Measurements from ENCODE around the gene BCAS1.

Gene BCAS1

DNA sequence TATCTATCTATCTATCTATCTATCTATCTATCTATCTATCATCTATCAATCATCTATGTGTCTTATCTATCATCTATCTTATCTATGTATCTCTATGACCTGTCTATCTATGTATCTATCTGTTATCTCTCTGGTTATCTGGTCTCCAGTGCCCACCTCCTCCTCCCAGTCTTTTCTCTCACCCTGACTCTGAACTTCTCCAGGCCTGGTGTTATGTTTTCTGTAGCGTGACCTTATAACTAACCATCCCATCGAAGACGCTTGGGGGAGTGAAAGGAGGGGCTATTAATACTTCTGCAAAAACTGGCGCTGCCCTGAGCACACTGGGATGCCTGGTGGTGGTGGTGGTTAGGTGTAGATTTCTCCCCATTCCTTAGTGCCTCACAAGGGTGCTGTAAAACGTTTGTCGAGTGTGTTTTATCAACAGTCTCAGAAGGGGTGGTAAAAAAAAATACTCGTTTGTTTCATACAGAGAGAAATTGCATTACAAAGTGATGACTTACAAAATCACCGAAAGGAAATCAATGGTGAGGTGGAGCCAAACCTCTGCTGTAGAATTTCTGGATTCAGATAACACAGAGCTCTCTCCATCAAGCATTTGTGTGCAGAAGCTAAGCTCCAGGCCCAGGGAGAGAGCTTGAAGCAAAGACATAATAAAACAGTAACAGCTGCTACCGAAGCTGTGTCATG lies 156.2 kb downstream of the BCAS1 start:
- peak overlapping the region; percentile 93 for H3K4me3 Mint-ChIP-seq
- H3K27me3 Mint-ChIP-seq = no peaks in the 10 kb centered on the region
- H3K27ac Mint-ChIP-seq = peak overlapping the region; percentile 83
- no peaks in the 10 kb centered on the region for H3K9me3 Mint-ChIP-seq
- H3K4me1 Mint-ChIP-seq = peaks cover 50% of the 10 kb centered on the region
- H3K36me3 Mint-ChIP-seq = no peaks in the 10 kb centered on the region

DNA sequence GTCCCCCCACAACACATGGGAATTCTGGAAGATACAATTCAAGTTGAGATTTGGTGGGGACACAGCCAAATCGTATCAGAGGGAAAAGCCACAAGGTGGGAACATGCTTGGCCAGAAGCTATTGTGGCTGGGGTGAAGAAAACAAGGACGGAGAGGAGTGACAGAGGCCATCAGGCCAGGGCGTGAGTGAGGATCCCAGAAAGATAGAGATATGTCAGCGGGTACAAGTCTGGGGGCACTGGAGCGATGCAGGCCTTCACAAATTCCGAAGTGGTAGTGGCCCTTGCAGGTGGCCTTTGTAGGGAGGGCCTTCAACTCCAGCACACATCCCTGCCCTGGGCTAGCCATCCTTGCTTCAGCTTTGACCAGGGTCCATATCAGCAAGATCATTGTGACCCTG lies 159.1 kb downstream of the BCAS1 start:
- peak overlapping the region; percentile 77 for H3K27ac Mint-ChIP-seq
- no peaks in the 10 kb centered on the region for H3K27me3 Mint-ChIP-seq
- no peaks in the 10 kb centered on the region for H3K9me3 Mint-ChIP-seq
- peaks cover 41% of the 10 kb centered on the region for H3K4me1 Mint-ChIP-seq
- H3K4me3 Mint-ChIP-seq = no peak overlapping the region
- H3K36me3 Mint-ChIP-seq = no peaks in the 10 kb centered on the region

DNA sequence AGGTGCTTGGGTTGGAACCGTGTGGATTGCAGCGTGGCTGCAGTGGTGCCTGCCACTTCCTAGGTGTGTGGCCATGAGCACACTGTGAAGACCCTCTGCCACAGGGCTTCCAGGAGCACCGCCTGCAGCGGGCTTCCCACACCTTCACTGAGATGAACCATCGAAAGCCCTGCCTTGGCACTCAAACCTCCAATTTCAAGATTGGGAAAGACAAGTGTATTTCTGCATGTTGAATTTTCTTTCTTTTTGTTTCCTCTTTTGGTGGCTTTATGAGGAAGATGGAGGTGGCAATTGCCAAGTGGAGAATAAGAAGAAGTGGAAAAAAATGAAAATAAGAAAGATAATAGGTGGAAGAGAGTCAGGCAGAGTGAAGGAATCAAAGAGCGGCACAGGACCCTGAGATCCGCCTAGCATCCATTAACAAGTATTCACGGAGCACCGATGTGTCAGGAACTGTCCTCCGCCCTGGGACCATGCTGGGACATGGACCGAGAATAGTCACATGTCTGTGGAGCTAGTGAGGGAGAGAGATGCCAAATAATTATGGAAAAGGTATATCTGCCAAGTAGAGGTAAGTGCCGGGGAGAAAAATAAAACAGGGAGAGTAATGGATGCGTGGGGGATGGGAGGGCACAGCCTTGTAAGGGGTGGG lies 159.9 kb downstream of the BCAS1 start:
- Mint-ChIP-seq H3K4me1 (peaks cover 41% of the 10 kb centered on the region), H3K36me3 (no peaks in the 10 kb centered on the region), H3K9me3 (no peaks in the 10 kb centered on the region), H3K27me3 (no peaks in the 10 kb centered on the region), H3K4me3 (no peak overlapping the region), H3K27ac (peak overlapping the region; percentile 21)

DNA sequence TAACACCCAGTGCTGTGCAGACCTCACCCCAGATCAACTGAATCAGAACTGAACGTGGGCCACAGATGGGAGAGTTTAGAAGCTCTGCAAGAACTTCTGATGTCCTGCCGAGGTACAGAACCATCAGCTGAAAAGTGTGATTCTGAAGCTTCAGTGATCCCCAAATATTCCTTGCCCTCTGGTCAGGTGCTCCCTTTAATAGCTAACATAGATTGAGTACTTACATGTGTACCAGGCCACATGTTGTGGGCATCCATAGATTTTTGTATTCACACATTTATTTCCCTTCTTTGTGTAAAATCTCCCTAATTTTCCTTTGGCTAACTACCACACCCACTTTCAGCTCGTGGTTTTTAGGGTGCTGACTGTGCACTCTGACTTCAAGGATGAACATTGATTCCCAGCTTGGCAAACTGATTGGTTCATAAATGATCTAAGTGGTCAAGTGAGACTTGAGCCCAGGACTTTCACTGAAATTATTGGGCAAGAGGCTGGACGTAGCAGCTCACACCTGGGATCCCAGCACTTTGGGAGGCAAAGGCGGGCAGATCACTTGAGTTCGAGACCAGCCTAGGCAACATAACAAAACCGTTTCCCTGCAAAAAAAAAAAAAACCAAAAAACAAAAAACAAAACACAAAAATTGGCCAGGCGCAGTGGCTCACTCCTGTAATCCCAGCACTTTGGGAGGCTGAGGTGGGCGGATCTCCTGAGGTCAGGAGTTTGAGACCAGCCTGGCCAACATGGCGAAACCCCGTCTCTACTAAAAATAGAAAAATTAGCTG lies 162.2 kb downstream of the BCAS1 start:
- H3K4me3 Mint-ChIP-seq = no peak overlapping the region
- no peak overlapping the region for H3K27ac Mint-ChIP-seq

DNA sequence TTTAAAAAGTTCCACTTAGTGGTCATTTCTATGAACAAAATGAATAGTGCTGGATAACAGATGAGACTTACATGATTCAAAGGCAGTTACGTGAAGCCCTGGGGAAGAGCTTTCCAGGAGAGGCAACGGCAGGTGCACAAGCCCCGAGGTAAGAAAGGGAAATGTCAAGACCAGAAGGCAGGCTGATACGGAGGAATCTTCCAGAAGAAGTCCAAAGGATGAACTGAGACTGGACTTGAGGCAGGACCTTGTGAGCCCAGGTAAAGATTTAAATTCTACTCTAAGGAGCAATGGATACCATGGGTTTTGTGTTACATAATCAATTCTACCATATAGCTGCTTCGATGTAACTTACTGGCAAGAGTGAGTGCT lies 164.6 kb downstream of the BCAS1 start:
- Mint-ChIP-seq H3K27me3 (no peaks in the 10 kb centered on the region), H3K36me3 (no peaks in the 10 kb centered on the region), H3K9me3 (no peaks in the 10 kb centered on the region), H3K4me3 (no peak overlapping the region), H3K27ac (peak overlapping the region; percentile 48), H3K4me1 (peaks cover 41% of the 10 kb centered on the region)

More for the DNA sequence above, 162.2 kb downstream of the BCAS1 start:
- Mint-ChIP-seq H3K27me3 (no peaks in the 10 kb centered on the region), H3K4me1 (peaks cover 29% of the 10 kb centered on the region), H3K36me3 (no peaks in the 10 kb centered on the region), H3K9me3 (no peaks in the 10 kb centered on the region)

DNA sequence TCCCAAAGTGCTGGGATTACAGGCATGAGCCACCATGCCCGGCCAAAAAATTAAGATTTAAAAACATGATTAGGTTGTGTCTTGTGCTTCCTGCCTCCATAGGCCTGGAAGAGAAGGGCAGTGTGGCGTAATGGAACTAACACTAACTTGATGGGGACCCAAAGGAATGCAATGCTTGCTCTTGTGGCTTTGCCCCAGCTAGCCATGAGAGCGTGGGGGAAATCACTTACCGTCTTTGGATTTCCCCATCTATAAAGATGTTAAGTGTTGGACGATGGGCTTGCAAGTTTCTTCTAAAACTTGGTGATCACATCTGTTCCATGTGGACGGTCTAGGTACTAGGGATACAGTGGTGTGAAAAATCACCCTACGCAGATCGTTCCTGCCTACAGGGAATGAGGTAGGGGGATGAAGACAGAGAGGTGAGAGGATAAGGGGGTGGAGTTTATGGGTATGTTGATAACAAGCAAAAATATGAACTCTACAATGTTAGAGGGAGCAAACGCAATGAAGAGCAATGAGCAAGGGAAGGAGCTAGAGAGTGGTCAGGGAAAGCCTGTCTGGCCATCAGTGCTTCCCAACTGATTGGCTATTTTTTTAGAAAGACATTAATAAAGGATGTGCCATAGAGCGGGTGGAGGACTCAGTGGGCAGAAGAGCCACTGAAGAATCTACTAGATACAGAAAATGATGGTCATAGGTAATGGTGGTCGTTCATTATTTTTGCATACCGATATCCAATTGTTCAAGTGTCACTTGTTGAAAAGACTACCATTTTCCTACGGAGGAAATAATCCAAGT lies 165.2 kb downstream of the BCAS1 start:
- Mint-ChIP-seq H3K36me3 (no peaks in the 10 kb centered on the region), H3K27me3 (no peaks in the 10 kb centered on the region), H3K27ac (peak overlapping the region; percentile 75), H3K4me3 (no peak overlapping the region), H3K9me3 (no peaks in the 10 kb centered on the region), H3K4me1 (peaks cover 41% of the 10 kb centered on the region)

DNA sequence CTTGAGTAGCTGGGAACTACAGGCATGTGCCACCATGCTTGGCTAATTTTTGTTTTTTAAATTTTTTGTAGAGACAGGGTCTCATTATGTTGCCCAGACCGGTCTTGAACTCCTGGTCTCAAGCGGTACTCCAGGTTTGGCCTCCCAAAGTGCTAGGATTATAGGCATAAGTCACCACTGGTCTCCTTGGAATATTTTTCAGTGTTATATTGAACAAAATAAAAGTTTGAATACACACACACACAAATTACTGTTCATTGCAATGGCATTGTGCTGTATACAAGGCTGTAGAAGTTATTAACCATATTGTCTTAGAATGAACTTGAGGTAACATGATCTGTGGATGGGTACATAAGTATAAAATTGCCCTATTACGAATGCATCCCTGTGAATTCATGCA lies 166.1 kb downstream of the BCAS1 start:
- no peak overlapping the region for H3K27ac Mint-ChIP-seq
- H3K4me3 Mint-ChIP-seq = no peak overlapping the region
- H3K36me3 Mint-ChIP-seq = no peaks in the 10 kb centered on the region
- peaks cover 51% of the 10 kb centered on the region for H3K4me1 Mint-ChIP-seq
- no peaks in the 10 kb centered on the region for H3K27me3 Mint-ChIP-seq
- no peaks in the 10 kb centered on the region for H3K9me3 Mint-ChIP-seq

DNA sequence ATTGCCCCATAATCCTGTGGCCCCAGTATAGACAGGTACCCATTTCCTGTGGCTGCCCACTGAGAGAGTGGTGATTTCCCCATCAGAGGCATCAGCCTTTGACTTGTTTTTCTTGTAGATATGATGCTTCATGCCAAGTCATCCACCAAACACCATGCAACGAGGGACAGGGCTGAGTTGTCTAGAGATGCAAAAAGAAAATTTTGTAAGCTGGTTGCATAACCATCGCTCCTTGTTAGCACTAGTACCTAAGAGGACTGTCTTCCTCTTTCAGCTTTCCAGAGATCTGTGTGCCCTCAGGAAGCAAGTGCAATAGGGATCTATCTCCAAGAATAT lies 166.8 kb downstream of the BCAS1 start:
- Mint-ChIP-seq H3K4me1 (peaks cover 57% of the 10 kb centered on the region), H3K9me3 (no peaks in the 10 kb centered on the region), H3K27ac (peak overlapping the region; percentile 63), H3K4me3 (no peak overlapping the region), H3K27me3 (no peaks in the 10 kb centered on the region), H3K36me3 (no peaks in the 10 kb centered on the region)

DNA sequence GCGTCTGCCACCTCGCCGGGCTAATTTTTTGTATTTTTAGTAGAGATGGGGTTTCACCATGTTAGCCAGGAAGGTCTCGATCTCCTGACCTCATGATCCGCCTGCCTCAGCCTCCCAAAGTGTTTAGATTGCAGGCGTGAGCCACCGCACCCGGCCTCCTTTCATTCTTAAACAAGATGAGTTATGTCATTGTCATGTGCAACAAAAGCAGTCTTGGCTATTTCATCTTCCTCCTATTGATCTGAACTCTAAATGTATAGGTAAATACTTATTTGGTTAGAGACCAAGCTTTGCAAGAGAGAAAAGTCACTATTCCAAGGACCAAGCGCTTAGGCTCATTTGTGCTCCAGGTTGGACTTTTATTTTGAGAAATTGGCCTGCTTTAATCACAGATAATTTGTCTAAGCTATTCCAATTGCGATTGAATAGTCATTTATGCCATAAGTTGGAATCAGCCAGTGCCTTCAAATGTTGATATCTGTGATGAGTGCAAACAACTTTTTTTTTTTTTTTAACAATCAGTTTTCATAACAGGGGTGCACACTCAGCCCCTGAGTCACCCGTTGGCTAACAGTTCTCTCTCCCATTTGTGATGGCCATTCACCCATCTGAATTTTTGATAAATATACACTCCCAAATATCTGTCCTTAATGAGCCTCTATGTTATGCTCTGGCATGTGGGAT lies 167.3 kb downstream of the BCAS1 start:
- Mint-ChIP-seq H3K36me3 (no peaks in the 10 kb centered on the region), H3K27ac (peak overlapping the region; percentile 63), H3K4me3 (no peak overlapping the region), H3K27me3 (no peaks in the 10 kb centered on the region), H3K4me1 (peaks cover 62% of the 10 kb centered on the region), H3K9me3 (no peaks in the 10 kb centered on the region)

DNA sequence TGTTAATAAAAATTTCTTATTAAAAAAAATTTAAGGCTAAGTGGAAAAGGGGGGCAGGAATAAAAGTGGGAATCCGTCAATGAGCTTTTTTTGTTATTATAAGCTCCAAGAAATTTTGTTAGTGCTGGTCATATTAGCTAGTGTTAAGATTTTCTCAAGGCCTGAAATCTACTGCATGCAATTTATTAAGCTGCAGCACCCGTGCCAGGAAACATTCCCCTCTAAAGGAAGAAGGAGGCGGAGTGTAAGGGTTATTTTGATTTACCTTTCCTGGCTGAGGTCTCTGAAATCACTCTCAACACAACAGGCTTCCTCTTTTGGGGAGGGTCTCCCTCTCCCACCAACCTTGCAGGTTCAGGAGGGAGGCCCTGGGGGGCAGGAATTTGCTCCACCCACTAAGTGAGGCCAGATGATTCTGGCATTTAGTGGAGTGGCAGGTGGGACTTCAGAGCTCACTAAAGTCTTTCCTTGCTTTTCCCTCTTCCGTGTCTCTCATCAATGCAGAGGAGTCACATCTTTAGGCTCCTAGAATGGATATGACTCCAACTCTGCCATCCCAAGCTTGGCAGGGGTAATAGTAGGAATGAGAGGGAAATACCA lies 168.8 kb downstream of the BCAS1 start:
- H3K4me3 Mint-ChIP-seq = no peak overlapping the region
- H3K36me3 Mint-ChIP-seq = no peaks in the 10 kb centered on the region
- H3K27ac Mint-ChIP-seq = no peak overlapping the region
- peaks cover 62% of the 10 kb centered on the region for H3K4me1 Mint-ChIP-seq
- no peaks in the 10 kb centered on the region for H3K27me3 Mint-ChIP-seq
- H3K9me3 Mint-ChIP-seq = no peaks in the 10 kb centered on the region

DNA sequence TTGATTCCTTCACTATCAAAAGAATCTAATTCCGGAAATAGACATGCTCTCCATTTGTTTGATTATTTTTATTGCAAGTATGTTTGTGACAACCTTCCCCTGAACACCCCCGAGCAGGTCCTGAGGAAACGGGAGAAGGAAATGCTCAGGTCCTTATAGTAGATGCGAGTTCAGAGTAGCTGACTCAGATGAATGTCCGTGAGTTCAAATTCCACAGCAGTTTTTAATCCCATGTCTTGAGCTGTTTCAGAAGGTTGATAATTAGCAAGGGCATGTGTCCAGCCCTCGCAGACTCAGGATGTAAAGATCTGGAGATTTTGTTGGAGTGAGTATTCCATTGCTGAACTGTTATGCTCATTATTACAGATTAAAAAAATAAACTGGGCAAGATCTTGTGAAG lies 169.3 kb downstream of the BCAS1 start:
- H3K4me1 Mint-ChIP-seq = peaks cover 60% of the 10 kb centered on the region
- no peak overlapping the region for H3K27ac Mint-ChIP-seq
- H3K9me3 Mint-ChIP-seq = no peaks in the 10 kb centered on the region
- H3K27me3 Mint-ChIP-seq = no peaks in the 10 kb centered on the region
- H3K4me3 Mint-ChIP-seq = no peak overlapping the region
- H3K36me3 Mint-ChIP-seq = no peaks in the 10 kb centered on the region

DNA sequence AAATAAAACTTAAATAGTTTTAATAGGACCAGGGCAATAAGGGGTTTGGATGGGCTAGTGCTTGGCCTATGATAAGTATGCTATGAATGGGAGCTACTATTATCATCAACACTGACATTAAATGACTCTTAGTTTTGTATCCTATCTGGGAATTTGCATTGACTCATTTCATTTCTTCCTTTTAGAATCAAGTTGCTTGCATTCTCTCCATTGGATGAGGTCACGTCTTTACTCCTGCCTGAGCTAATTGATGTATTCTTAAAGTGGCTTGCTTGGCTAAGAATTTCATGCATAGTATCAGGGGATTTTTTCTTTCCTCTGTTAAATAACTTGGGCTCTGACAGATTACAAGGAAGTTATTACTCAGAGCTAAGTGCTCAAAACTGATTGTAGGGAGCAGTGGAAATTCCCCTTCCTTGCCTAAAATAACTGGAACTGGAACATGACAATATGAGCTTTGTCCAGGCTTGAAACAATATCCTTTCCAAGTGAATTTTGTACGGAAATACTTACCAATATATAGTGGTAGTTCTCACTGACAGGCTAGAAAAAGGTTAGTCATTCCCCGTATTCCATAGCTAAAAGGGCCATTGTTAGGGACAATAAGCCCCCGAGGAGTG lies 169.9 kb downstream of the BCAS1 start:
- H3K4me3 Mint-ChIP-seq = peak overlapping the region; percentile 11
- H3K9me3 Mint-ChIP-seq = no peaks in the 10 kb centered on the region
- no peaks in the 10 kb centered on the region for H3K27me3 Mint-ChIP-seq
- H3K4me1 Mint-ChIP-seq = peaks cover 55% of the 10 kb centered on the region
- no peaks in the 10 kb centered on the region for H3K36me3 Mint-ChIP-seq
- H3K27ac Mint-ChIP-seq = peak overlapping the region; percentile 89

DNA sequence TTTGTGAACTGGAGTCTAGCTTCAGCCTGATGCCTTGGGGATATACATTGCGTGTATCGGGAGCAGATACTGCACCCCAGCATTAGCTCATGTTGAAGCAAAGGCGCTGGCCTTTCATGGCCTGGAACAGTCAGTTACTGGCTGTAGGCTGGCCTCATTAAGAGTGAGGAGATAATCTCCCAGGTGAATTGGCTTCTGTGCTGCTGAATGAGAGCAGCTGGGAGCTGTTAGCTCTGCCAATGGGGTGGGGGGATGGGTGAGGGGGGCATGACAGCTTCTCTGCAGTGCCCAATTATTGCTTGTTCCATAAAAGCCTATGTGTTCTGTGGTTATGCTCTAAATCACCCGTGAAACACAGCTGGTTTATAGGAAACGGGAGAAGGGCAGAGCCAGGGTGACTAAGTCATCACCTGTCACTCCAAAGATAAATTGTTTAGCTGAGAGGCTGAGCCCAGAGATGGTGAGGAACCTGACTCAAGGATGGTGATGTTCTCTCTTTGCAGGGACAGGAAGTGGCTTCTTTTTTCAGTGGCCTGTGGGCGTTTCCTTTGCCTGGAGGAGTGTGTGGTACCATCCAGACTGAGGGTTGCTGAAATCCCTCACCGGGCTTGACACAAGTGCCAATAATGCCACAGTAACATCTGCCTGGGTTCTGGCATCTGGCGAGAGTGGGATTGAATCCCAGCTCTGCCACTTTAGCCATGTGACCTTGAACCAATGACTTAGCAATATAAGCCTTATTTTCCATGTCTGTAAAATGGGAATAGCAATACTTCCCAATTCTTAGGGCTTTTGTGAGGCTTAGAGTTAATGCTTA lies 170.8 kb downstream of the BCAS1 start:
- Mint-ChIP-seq H3K27me3 (no peaks in the 10 kb centered on the region), H3K4me1 (peaks cover 52% of the 10 kb centered on the region), H3K9me3 (no peaks in the 10 kb centered on the region), H3K4me3 (peak overlapping the region; percentile 53), H3K27ac (peak overlapping the region; percentile 98), H3K36me3 (no peaks in the 10 kb centered on the region)

DNA sequence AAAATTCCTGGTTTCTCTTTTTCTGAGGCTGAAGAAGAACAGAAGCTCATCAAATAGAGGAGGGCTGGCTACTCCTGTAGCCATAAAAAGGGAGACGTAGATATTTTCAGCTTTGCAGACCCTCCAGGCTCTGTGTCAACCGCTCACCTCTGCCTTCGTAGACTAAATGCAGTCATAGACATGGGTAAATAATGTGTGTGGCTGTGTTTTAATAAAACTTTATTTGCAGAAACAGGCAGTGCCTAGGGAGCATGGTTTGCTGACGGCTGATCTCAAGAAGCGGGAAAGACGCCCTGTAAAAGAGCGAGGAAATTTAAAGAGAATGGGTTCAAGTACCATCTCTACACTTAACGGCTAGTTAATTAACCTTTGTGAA lies 171.8 kb downstream of the BCAS1 start:
- H3K4me3 Mint-ChIP-seq = no peak overlapping the region
- no peaks in the 10 kb centered on the region for H3K27me3 Mint-ChIP-seq
- H3K9me3 Mint-ChIP-seq = no peaks in the 10 kb centered on the region
- peaks cover 55% of the 10 kb centered on the region for H3K4me1 Mint-ChIP-seq
- H3K27ac Mint-ChIP-seq = peak overlapping the region; percentile 98
- no peaks in the 10 kb centered on the region for H3K36me3 Mint-ChIP-seq
